NOMO-1 treated with dmso at 0.1 percent for 144 hours (cell line): Measurements from ENCODE around the gene VWC2L.

Experiments used
- DNase-seq: peaks from one replicate; lab custom pipeline; 2025; ENCODE audit not compliant: unreplicated experiment; lab: John Stamatoyannopoulos, UW

The VWC2L gene

GRCh38 chr2:214465363-214466146, 54.7 kb downstream of the VWC2L start:
- no peak for DNase-seq

DNA sequence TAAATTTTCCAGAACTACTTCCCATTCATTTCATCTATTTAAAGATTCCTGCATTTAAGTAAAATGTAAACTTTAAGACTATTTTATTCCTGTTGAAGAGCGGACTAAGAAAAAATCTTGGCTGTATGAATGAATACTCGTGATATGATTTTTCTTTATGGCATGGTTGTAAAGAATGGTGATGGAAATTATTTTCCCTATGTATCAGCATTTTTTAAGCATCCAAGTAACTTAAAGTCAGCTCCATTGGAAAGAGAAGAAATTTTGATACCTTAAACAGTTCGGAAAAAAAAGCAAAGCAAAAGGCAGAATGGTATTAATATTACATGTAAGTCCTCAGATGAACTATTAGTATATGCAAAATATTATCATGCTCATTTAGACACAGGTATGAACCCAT, 58.9 kb downstream of the VWC2L start:
- DNase-seq, result no peak

DNA sequence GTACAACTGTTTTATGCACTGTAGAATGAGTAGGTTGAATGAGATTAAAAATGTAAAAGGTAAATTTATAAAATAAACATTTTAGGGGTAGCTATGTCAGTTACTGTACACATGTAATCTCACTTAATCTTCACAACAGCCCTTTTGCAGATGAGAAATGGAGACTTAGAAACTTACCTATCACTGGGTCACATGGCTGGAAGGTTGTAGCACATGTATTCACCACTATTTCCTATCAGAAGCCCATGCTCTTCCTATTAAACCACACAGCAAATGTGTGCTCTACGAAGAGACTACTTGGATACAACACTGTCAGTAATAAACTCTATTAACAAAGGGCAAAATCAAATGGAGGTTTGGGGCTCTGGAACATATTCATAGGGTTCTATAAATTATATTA, 60.5 kb downstream of the VWC2L start:
- DNase-seq, result no peak

- no peak for DNase-seq
Measured at GRCh38 chr2:214471990-214472389, 61.1 kb downstream of the VWC2L start.

- DNase-seq, result no peak
Measured at GRCh38 chr2:214477305-214477704, 66.5 kb downstream of the VWC2L start.

DNA sequence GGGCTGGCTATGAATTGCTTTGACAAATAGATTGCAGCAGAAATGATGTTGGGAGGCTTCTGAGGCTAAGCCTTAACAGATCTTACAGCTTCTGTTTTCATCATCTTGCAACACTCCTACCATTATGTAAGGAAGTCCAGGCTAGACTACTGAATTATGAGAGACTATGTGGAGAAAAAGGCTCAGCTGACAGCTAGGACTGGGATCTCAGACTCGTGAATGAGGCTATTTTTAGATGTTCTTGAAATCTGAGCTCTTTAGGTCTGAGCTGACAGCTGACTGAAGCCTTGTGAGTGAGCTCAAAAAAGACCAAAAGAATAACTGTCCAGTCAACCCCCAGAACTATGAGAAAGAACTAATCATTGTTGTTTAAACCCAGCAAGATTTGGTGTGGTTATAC, 70.3 kb downstream of the VWC2L start:
- no peak for DNase-seq

DNA sequence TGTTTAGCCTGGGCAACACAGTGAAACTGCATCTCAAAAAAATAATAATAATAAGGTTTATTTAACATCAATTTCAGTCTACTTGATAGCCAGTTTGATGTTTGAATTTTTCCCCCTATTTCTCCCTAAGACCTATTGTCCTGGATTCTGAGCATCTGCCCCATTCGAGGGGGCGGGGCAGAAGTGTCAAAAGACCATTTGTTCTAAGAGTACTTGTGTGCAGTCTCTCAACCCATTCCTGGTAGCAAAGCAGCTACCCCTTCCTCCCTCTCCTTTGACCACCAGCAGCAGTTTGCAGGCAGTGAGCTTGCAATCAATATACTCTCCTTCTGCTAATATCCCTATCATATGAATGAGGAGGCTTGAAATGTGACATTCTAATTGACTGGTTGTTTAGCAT, 71.9 kb downstream of the VWC2L start:
- DNase-seq, result no peak

- DNase-seq, result no peak
Measured at GRCh38 chr2:214484239-214484638, 73.4 kb downstream of the VWC2L start.

DNA sequence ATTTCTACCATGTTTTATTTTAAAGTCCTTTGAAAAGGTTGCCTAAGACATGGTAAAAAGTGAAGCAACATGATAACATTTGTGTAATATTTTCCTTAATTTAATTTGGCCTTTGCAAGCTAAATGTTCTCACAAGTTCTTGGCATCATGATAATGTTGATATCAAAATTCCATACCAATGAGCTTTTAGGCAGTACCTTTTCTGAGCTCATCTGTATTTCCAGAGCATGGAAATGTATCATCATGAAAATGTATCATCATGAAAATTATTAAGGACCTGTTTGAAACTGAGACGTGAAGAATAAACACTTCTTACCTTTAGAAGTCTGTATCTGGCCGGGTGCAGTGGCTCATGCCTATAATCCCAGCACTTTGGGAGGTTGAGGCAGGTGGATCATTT, 73.8 kb downstream of the VWC2L start:
- no peak for DNase-seq

GRCh38 chr2:214489181-214489580, 78.3 kb downstream of the VWC2L start:
- no peak for DNase-seq

DNA sequence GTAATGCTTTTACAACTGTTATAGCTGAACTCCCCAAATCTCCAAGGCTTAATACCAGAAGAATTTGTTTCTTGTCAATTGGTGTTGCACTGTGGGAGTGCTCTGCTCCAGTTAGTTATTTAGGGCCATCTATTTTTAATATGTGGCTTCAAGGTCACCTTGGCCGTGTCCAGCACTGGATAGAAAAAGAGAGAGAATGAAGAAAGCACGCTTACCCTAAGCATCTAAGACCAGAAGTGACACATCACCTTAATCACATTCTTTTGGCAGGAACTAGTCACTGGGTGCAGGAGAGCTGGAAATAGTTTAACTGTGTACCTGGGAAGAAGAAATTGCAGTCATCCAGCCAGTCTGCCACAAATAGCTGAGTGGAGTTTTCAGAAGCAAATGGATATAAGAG, 78.8 kb downstream of the VWC2L start:
- no peak for DNase-seq

- no peak for DNase-seq
Measured at GRCh38 chr2:214492152-214492551, 81.3 kb downstream of the VWC2L start.

DNA sequence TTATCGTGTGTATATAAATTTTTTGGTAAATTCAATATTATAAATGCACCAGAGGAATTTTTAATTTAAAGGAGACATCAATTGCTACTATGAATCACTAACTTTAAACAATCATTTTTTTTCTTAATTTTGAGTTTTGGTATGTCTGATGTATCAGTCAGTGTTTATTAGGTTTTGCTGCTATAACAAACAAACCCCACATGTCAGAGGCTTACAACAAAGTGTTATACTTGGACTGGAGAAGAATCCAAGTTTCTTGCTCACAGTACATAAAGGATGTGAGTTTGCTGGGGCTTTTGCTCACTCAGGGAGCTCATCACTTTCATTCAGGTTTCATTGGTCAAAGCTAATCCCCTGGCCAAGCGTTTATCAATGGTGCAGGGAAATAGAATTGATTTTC, 81.8 kb downstream of the VWC2L start:
- DNase-seq, result no peak

- DNase-seq, result no peak
Measured at GRCh38 chr2:214497489-214497888, 86.6 kb downstream of the VWC2L start.

DNA sequence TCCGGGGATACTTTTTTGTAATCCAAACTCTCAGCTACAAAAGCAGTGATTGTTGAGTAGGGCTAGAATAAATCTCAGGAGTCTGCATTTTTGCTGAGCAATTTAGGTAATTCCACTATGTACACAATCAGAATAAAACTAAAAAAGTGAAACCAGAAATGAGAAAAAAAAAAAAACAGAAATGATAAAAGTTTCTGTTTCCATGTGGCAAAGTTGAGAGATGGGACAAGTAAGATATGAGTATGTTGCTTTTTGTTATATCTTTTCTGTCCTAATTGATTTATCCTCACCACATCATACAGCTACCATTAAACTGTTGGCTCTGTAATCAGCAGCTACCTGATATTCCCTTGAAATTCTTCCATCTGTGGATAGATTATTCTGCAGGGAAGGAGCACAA, 92.7 kb downstream of the VWC2L start:
- DNase-seq, result no peak

DNA sequence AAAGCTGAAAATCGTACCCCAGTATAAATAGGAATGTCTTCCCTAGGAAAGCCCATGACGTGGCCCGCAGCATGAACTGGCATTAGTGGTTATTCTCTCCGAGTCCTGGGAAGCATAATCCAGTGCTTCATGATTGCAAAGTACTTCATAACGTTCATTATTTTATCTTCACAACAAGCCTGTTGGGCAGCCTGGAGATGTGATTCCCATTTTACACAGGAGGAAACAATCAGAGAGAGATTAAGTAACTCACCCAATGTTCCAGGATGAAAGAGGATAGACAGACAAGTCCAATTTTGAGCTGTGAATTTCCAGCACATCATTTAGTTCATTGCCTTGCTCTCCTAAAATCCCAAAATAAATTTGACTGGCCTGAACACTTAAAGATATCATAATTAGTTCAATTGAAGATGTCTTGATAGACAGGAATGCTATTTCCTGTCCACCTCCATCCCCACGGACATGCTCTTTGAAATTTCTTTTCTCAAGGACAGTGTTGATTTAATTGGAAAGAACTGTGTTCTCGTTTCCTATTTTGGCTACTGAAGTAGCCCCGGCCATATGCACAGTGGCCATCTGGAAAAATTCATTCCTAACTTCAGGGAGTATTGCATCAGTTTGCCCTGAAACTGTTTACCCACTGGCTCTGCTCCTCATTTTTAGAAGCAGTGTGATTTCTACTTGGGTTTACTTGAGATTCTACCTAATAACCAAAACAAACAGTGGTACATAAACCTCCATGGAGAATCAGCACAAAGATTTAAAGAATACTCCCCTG, 93.9 kb downstream of the VWC2L start:
- DNase-seq, result no peak

DNA sequence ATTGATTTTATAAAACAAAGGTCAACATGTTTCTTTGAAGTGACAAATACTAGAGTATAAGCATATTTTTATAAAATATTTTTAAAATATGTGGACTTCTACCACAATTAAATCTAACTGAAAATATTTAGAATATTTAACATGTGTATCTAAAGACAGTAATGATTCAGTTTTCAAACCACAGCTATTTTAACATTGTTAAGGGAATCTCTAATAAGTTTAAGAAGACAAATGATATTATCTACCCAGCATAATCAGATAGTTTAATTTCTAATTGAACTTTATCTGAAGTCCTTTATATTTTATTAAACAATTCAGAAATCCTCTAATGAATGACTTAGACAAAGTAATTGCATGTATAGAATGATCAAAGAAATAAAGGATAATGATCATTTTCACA, 96.2 kb downstream of the VWC2L start:
- DNase-seq, result no peak

DNA sequence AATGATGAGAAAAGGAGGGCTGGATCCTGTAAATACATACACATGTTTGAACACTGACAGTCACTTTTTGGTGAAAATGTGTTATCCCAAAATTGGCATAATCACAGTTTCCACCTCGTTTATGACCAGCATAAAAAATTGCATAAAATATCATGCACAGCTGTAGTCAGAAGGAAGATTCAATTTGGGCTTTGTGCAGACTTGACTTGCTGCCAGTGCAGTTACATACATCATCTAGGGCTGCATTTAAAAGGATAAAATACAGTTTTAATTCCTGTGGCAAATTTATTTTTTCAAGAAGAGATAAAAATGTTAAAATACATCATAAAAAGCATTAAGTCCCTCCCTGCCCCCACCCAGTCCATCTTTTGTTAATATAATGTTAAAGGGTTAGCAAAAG, 103.8 kb downstream of the VWC2L start:
- no peak for DNase-seq

- no peak for DNase-seq
Measured at GRCh38 chr2:214515111-214515510, 104.3 kb downstream of the VWC2L start.

- no peak for DNase-seq
Measured at GRCh38 chr2:214519258-214519818, 108.5 kb downstream of the VWC2L start.

- DNase-seq, result no peak
Measured at GRCh38 chr2:214529021-214529420, 118.2 kb downstream of the VWC2L start.

- no peak for DNase-seq
Measured at GRCh38 chr2:214529514-214529913, 118.7 kb downstream of the VWC2L start.
